Measurements from ENCODE around the gene EIF4A2. TPM values are rescaled to one million over a fixed set of nuclear protein-coding genes. Genes with fewer than 3 reads are reported as not detected.
"Not testable (repeated sequence)": the region's sequence is repeated elsewhere in the genome, so short reads cannot be mapped to it uniquely, and the experiment has no call there.

The EIF4A2 gene
- total RNA-seq, 1 donor from 2014 or later: 504 TPM

- Mint-ChIP-seq H3K27ac (peak overlapping the region; percentile 66), H3K27me3 (no peaks in the 10 kb centered on the region), H3K36me3 (ENCODE audit: insufficient read depth) (peaks cover 49% of the 10 kb centered on the region), H3K4me3 (ENCODE audit: low read depth) (no peak overlapping the region), H3K9me3 (ENCODE audit: low read depth) (no peaks in the 10 kb centered on the region), H3K4me1 (ENCODE audit: low read depth) (peaks cover 22% of the 10 kb centered on the region)
- DNase-seq (ENCODE audit: low spot score, unreplicated experiment): no peak
- no peak for TF ChIP-seq CTCF (IDR thresholded peaks at IDR 0.05; ENCODE audit: unreplicated experiment)
Observed at GRCh38 chr3:186789554-186790260, 6.3 kb downstream of the EIF4A2 start.

- Mint-ChIP-seq H3K36me3 (ENCODE audit: insufficient read depth) (peaks cover 42% of the 10 kb centered on the region), H3K27me3 (no peaks in the 10 kb centered on the region), H3K4me3 (ENCODE audit: low read depth) (no peak overlapping the region), H3K9me3 (ENCODE audit: low read depth) (no peaks in the 10 kb centered on the region), H3K27ac (peak overlapping the region; percentile 50), H3K4me1 (ENCODE audit: low read depth) (peaks cover 16% of the 10 kb centered on the region)
- no peak for DNase-seq (ENCODE audit: low spot score, unreplicated experiment)
- TF ChIP-seq CTCF (IDR thresholded peaks at IDR 0.05; ENCODE audit: unreplicated experiment): no peak
Observed at GRCh38 chr3:186790261-186790981, 7.0 kb downstream of the EIF4A2 start.

- Mint-ChIP-seq H3K4me1 (ENCODE audit: low read depth) (no peaks in the 10 kb centered on the region), H3K4me3 (ENCODE audit: low read depth) (no peak overlapping the region), H3K27me3 (no peaks in the 10 kb centered on the region), H3K27ac (no peak overlapping the region), H3K9me3 (ENCODE audit: low read depth) (no peaks in the 10 kb centered on the region), H3K36me3 (ENCODE audit: insufficient read depth) (peaks cover 16% of the 10 kb centered on the region)
- no peak for TF ChIP-seq CTCF (IDR thresholded peaks at IDR 0.05; ENCODE audit: unreplicated experiment)
- DNase-seq (ENCODE audit: low spot score, unreplicated experiment): no peak
Observed at GRCh38 chr3:186798239-186798874, 15.0 kb downstream of the EIF4A2 start.

GRCh38 chr3:186800285-186800684 is 16.9 kb downstream of the EIF4A2 start:
- TF ChIP-seq CTCF (IDR thresholded peaks at IDR 0.05; ENCODE audit: unreplicated experiment): no peak
- no peaks in the 10 kb centered on the region for H3K4me1 Mint-ChIP-seq (ENCODE audit: low read depth)
- H3K9me3 Mint-ChIP-seq (ENCODE audit: low read depth): no peaks in the 10 kb centered on the region
- H3K4me3 Mint-ChIP-seq (ENCODE audit: low read depth): no peak overlapping the region
- no peak overlapping the region for H3K27ac Mint-ChIP-seq
- H3K27me3 Mint-ChIP-seq: no peaks in the 10 kb centered on the region
- H3K36me3 Mint-ChIP-seq (ENCODE audit: insufficient read depth): peaks cover 9% of the 10 kb centered on the region
- no peak for DNase-seq (ENCODE audit: low spot score, unreplicated experiment)

- DNase-seq (ENCODE audit: low spot score, unreplicated experiment): no peak
- no peaks in the 10 kb centered on the region for H3K9me3 Mint-ChIP-seq (ENCODE audit: low read depth)
- no peak overlapping the region for H3K27ac Mint-ChIP-seq
- peaks cover 9% of the 10 kb centered on the region for H3K36me3 Mint-ChIP-seq (ENCODE audit: insufficient read depth)
- no peak for TF ChIP-seq CTCF (IDR thresholded peaks at IDR 0.05; ENCODE audit: unreplicated experiment)
- H3K4me1 Mint-ChIP-seq (ENCODE audit: low read depth): peaks cover 8% of the 10 kb centered on the region
- no peaks in the 10 kb centered on the region for H3K27me3 Mint-ChIP-seq
- H3K4me3 Mint-ChIP-seq (ENCODE audit: low read depth): peak overlapping the region; percentile 2
Observed at GRCh38 chr3:186802701-186803100, 19.3 kb downstream of the EIF4A2 start.

GRCh38 chr3:186803447-186803846 is 20.1 kb downstream of the EIF4A2 start:
- not testable (repeated sequence) for H3K27me3 Mint-ChIP-seq; H3K36me3 Mint-ChIP-seq (ENCODE audit: insufficient read depth); H3K27ac Mint-ChIP-seq; H3K4me1 Mint-ChIP-seq (ENCODE audit: low read depth); H3K4me3 Mint-ChIP-seq (ENCODE audit: low read depth); DNase-seq (ENCODE audit: low spot score, unreplicated experiment); H3K9me3 Mint-ChIP-seq (ENCODE audit: low read depth)
